K562 (cell line): ENCODE measurements around the gene DBF4B. TPM values are rescaled to one million over a fixed set of nuclear protein-coding genes. Genes with fewer than 3 reads are reported as not detected.

Experiments
- ATAC-seq: fragments of 200-7000 bp; cut with Tn5 transposase; 3 replicates; pipeline ENCODE4 v1.9.1; 2020; ENCODE audit warnings: moderate library complexity
- BruUV-seq: library from RNA; stranded (reverse); fragments of 400-500 nt; replicated peaks from 2 replicates; lab custom pipeline; 2021; lab: Mats Ljungman, UMichigan
- CTCF ChIA-PET: fragments of 300-600 bp; formaldehyde crosslinking; extraction: SDS; loops from one replicate; lab custom pipeline; 2021; ENCODE audit warnings: low intra/inter-chr PET ratio; lab: Yijun Ruan, JAX
- POLR2A ChIA-PET: fragments of 300-600, 350-650 bp; sonication (Branson Sonifier 250); formaldehyde crosslinking; extraction: SDS; loops from one replicate; lab custom pipeline; 2021; ENCODE audit warnings: antibody characterized with exemption, inconsistent platforms; lab: Yijun Ruan, JAX
- DNase-seq, 4 experiments: peaks; one replicate each; pipeline versions ENCODE4 v3.0.0 to v3.0.0-alpha.2; 2011 to 2018; ENCODE audit warnings: low spot score in 3 of 4, mixed read lengths in 3 of 4; ENCODE audit errors: extremely low read depth in 1 of 4
- FAIRE-seq: peaks from 2 replicates; lab custom pipeline; 2011; peaks lifted over from hg19 to GRCh38; lab: Jason Lieb, UNC
- H2AFZ ChIP-seq: 2 replicates; pipeline ENCODE4 v1.6.0; 2011; ENCODE audit warnings: low read depth, low read length, control low read depth, inconsistent platforms
- H3K27ac ChIP-seq: fragments of 200-600 bp; 3 replicates; pipeline ENCODE4 v1.8.0; 2011; ENCODE audit warnings: low read depth, mild to moderate bottlenecking, control low read depth, inconsistent platforms, low read length, moderate library complexity, mixed read lengths; ENCODE audit errors: extremely low read depth
- H3K27me3 ChIP-seq, 2 experiments: fragments of 300-600 bp in 1 of 2; 2 replicates in 1 of 2; 3 replicates in 1 of 2; pipeline versions ENCODE4 v1.6.0 to v1.8.0; 2011; ENCODE audit warnings: inconsistent platforms in 2 of 2, low read length in 2 of 2, mild to moderate bottlenecking in 1 of 2, mixed read lengths in 1 of 2, moderate library complexity in 1 of 2; ENCODE audit not compliant: control insufficient read depth in 2 of 2, insufficient read depth in 2 of 2
- H3K36me3 ChIP-seq: fragments of 300-600 bp; 3 replicates; pipeline ENCODE4 v1.8.0; 2011; ENCODE audit warnings: mild to moderate bottlenecking, low read length, inconsistent platforms; ENCODE audit not compliant: control insufficient read depth, insufficient read depth
- H3K4me1 ChIP-seq, 2 experiments: fragments of 200-600 bp in 1 of 2; replicated peaks in 1 of 2; 2 replicates in 1 of 2; 3 replicates in 1 of 2; pipeline versions ENCODE4 v1.5.1 to v1.8.0; 2011; ENCODE audit warnings: inconsistent platforms in 2 of 2, low read length in 2 of 2, mild to moderate bottlenecking in 1 of 2, mixed read lengths in 1 of 2, moderate library complexity in 1 of 2; ENCODE audit not compliant: control insufficient read depth in 2 of 2, insufficient read depth in 2 of 2
- H3K4me2 ChIP-seq: 2 replicates; pipeline ENCODE4 v1.6.1; 2011; ENCODE audit warnings: low read length, control low read depth, inconsistent platforms, mixed read lengths; ENCODE audit not compliant: insufficient read depth
- H3K4me3 ChIP-seq: fragments of 200-600 bp; sonication (generic), shearing (Covaris generic); 2 replicates; pipeline ENCODE4 v1.5.1; 2016; ENCODE audit warnings: control low read depth, inconsistent platforms
- H3K79me2 ChIP-seq: fragments of 200-600 bp; 3 replicates; pipeline ENCODE4 v1.8.0; 2011; ENCODE audit warnings: low read length, inconsistent platforms; ENCODE audit not compliant: control insufficient read depth, insufficient read depth
- H3K9ac ChIP-seq, 2 experiments: 2 replicates each; pipeline versions ENCODE4 v1.6.0 to v1.6.1; 2011; ENCODE audit warnings: low read depth in 2 of 2, low read length in 2 of 2, control low read depth in 1 of 2, inconsistent platforms in 1 of 2, mild to moderate bottlenecking in 1 of 2, mixed read lengths in 1 of 2; ENCODE audit not compliant: insufficient read depth in 1 of 2
- H3K9me1 ChIP-seq: one replicate; pipeline ENCODE4 v1.6.0; 2011; ENCODE audit warnings: inconsistent platforms, mild to moderate bottlenecking, low read length, moderate library complexity; ENCODE audit not compliant: control insufficient read depth, insufficient read depth
- H3K9me3 ChIP-seq: replicated peaks from 2 replicates; pipeline ENCODE4 v1.5.1; 2011; ENCODE audit warnings: low read depth, low read length, inconsistent platforms; ENCODE audit not compliant: control insufficient read depth, insufficient read depth
- H4K20me1 ChIP-seq: replicated peaks from 2 replicates; pipeline ENCODE4 v1.6.1; 2011; ENCODE audit warnings: low read length, inconsistent platforms, mixed read lengths; ENCODE audit not compliant: control insufficient read depth, insufficient read depth
- ELF1 ChIP-seq: fragments of 200-800 bp; sonication (Bioruptor generic); IDR thresholded peaks from 2 replicates; pipeline ENCODE4 v1.6.1; 2016; ENCODE audit warnings: missing genetic modification characterization, missing compliant biosample characterization
- ETS2 ChIP-seq: IDR thresholded peaks from 2 replicates; pipeline ENCODE4 v1.6.1; 2016; ENCODE audit warnings: borderline replicate concordance, missing genetic modification characterization, mild to moderate bottlenecking, moderate library complexity, missing compliant biosample characterization; ENCODE audit not compliant: poor library complexity, severe bottlenecking
- SRF ChIP-seq, 2 experiments: fragments of 250-450, 450-650 bp in 1 of 2; sonication (Bioruptor Pico) in 1 of 2; sonication (generic) in 1 of 2; formaldehyde crosslinking; IDR thresholded peaks; 2 replicates each; pipeline versions ENCODE4 v1.5.0 to v1.5.1; 2020 to 2022; ENCODE audit warnings: mild to moderate bottlenecking in 1 of 2, missing genetic modification reagents in 1 of 2
- U2AF1 ChIP-seq: fragments of 200-400 bp; formaldehyde crosslinking; optimal IDR thresholded peaks from 2 replicates; pipeline ENCODE3; 2017; ENCODE audit warnings: mild to moderate bottlenecking, low read depth, low read length, moderate library complexity
- XRCC3 ChIP-seq: fragments of 450-650 bp; IDR thresholded peaks from 2 replicates; pipeline ENCODE4 v1.6.1; 2017; ENCODE audit warnings: mild to moderate bottlenecking, moderate library complexity
- WGBS: fragments of 100-300 bp; shearing (Covaris generic); methylation state at CpG from one replicate; pipeline ENCODE4 v1.1.6; 2016; ENCODE audit warnings: low coverage, mixed read lengths; ENCODE audit not compliant: insufficient coverage; ENCODE audit errors: missing lambda C conversion rate; 5-methylcytosine and 5-hydroxymethylcytosine counted together
- in situ Hi-C: fragments of 300-500 bp; cut with MboI; formaldehyde crosslinking; loops from 4 replicates; pipeline ENCODE4 v1.15.0; 2018; ENCODE audit warnings: inconsistent platforms, mixed read lengths
- intact Hi-C: fragments of 100-400 bp; cut with micrococcal nuclease; formaldehyde crosslinking; loops from 2 replicates; pipeline ENCODE4 v1.14.2; 2022
- polyA plus RNA-seq, 8 experiments: library from polyadenylated mRNA; depleted of rRNA in 4 of 8; stranded (reverse) in 5 of 8; unstranded in 3 of 8; fragments of >200 nt; fragmentation: Nextera tagmentation in 2 of 8; fragmentation: Illumina TruSeq in 1 of 8; extraction: Ambion mirVana in 2 of 8; extraction: Trizol in 1 of 8; gene quantifications; 2 replicates each; pipeline versions ENCODE4 v1.2.1 to v1.2.3, GENCODE V29; 2011 to 2014; ENCODE audit warnings: inconsistent platforms in 1 of 8, missing spikeins in 1 of 8
- total RNA-seq, 7 experiments: library from RNA; depleted of rRNA in 6 of 7; stranded (reverse); fragments of >200 nt in 6 of 7; fragmentation: Illumina TruSeq in 2 of 7; extraction: Trizol in 2 of 7; gene quantifications; 2 replicates each; pipeline versions ENCODE4 v1.2.1 to v1.2.3, GENCODE V29; 2011 to 2021; ENCODE audit warnings: low replicate concordance in 1 of 7
- TF ChIP-seq, protein P1 (sequence below), 2 experiments: fragments of 450-650 bp; IDR thresholded peaks; 2 replicates each; pipeline ENCODE4 v1.6.1; 2016; ENCODE audit warnings: mild to moderate bottlenecking in 2 of 2, borderline replicate concordance in 1 of 2, low read depth in 1 of 2, moderate library complexity in 1 of 2

Gene DBF4B
- total and polyA plus RNA-seq, 9 of the 15 experiments (the other 6 are each of a cell fraction or from before 2014, with no cell fraction given): 2.5 to 26.9 (median 14.6) TPM

DNA sequence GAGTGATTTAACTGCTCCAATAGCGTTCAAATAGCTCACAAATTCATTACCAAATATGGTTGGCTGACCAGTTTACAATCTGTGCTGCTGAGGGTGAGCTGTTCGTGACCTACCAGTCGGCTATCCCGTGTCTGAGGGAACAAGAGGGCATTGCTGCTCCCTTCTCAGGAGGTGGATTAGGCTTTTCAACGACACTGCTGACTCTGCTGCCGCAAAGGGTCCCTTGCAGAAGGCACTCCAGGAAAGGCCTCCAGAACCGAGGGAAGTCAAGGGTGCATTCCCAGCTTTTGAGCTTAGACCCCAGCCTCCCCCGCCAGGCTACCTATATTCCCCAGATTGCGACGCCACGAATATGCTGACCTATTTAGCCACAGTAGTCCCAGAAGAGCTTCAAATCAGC lies 89.3 kb downstream of the DBF4B start:
- Histone ChIP-seq H3K36me3 (no peaks in the 10 kb centered on the region), H2AFZ (no peak overlapping the region), H4K20me1 (no peaks in the 10 kb centered on the region), H3K27ac (no peak overlapping the region), H3K9me3 (no peaks in the 10 kb centered on the region), H3K79me2 (no peaks in the 10 kb centered on the region), H3K4me3 (no peak overlapping the region), H3K4me1 (peaks cover 0 to 5% of the 10 kb centered on the region in 2 experiments; a peak in 4 of 5 replicates), H3K4me2 (no peak overlapping the region), H3K9me1 (no peaks in the 10 kb centered on the region), H3K27me3 (peaks cover 14 to 23% of the 10 kb centered on the region in 2 experiments; a peak in 4 of 5 replicates), H3K9ac (no peak overlapping the region)
- DNase-seq (peak in 1 of 4 experiments; percentile 5), ATAC-seq (no peak), FAIRE-seq (no peak)
- ChIA-PET CTCF (no interaction called here), POLR2A (interaction anchor here (0.7 to 1.5 kb wide), 5 partner anchors 15 to 126 kb away, joined by 3 to 7 read pairs (median 3); no protein-coding TSS in a partner anchor)
- TF ChIP-seq ETS2 (tag) (no peak), SRF (CRISPR knock-in tag; IDR thresholded peaks at IDR 0.05) (0 out of 4 replicates have a peak, but pooled peaks of 1 of the 2 experiments have one; percentile 46)
- intact Hi-C loops (no loop called here), in situ Hi-C loops (no loop called here)
- WGBS: 4% methylated on average over 11 of the region's 11 CpGs
- no TSS peak for BruUV-seq

DNA sequence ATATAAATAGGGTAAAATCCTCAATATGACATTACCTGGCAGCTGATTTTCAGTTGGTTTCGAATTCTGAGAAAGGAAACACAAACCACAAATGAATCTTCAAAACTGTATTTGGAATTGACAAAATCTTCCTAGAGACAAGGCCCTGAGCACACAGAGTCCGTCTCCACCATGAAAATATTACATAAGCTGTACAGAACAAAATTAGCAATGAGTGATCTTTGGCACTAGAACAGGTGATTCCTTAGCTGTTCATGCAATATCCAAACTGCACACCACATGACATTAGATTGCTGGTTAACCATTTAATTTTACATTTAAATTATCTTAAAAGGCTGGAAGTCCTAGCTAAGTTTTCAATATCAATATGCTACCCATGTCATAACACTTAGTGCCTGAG lies 89.9 kb downstream of the DBF4B start:
- no TSS peak for BruUV-seq
- no peak for DNase-seq
- in situ Hi-C loops: no loop called here
- Histone ChIP-seq H4K20me1 (no peaks in the 10 kb centered on the region), H3K79me2 (no peaks in the 10 kb centered on the region), H3K36me3 (no peaks in the 10 kb centered on the region), H3K4me2 (no peak overlapping the region), H3K9me1 (no peaks in the 10 kb centered on the region), H3K4me3 (no peak overlapping the region), H3K9ac (no peak overlapping the region), H3K9me3 (no peaks in the 10 kb centered on the region), H3K27me3 (peaks cover 14 to 23% of the 10 kb centered on the region in 2 experiments), H2AFZ (no peak overlapping the region), H3K4me1 (peaks cover 0 to 5% of the 10 kb centered on the region in 2 experiments; a peak in 4 of 5 replicates), H3K27ac (no peak overlapping the region)
- ChIA-PET CTCF (no interaction called here), POLR2A (interaction anchor here (0.9 to 1.5 kb wide), 4 partner anchors 15 to 27 kb away, joined by 3 to 7 read pairs (median 3); no protein-coding TSS in a partner anchor)
- WGBS: 2% methylated on average over 2 of the region's 2 CpGs
- intact Hi-C loops: no loop called here
- FAIRE-seq: no peak
- ATAC-seq: no peak
- TF ChIP-seq, protein P1, sequence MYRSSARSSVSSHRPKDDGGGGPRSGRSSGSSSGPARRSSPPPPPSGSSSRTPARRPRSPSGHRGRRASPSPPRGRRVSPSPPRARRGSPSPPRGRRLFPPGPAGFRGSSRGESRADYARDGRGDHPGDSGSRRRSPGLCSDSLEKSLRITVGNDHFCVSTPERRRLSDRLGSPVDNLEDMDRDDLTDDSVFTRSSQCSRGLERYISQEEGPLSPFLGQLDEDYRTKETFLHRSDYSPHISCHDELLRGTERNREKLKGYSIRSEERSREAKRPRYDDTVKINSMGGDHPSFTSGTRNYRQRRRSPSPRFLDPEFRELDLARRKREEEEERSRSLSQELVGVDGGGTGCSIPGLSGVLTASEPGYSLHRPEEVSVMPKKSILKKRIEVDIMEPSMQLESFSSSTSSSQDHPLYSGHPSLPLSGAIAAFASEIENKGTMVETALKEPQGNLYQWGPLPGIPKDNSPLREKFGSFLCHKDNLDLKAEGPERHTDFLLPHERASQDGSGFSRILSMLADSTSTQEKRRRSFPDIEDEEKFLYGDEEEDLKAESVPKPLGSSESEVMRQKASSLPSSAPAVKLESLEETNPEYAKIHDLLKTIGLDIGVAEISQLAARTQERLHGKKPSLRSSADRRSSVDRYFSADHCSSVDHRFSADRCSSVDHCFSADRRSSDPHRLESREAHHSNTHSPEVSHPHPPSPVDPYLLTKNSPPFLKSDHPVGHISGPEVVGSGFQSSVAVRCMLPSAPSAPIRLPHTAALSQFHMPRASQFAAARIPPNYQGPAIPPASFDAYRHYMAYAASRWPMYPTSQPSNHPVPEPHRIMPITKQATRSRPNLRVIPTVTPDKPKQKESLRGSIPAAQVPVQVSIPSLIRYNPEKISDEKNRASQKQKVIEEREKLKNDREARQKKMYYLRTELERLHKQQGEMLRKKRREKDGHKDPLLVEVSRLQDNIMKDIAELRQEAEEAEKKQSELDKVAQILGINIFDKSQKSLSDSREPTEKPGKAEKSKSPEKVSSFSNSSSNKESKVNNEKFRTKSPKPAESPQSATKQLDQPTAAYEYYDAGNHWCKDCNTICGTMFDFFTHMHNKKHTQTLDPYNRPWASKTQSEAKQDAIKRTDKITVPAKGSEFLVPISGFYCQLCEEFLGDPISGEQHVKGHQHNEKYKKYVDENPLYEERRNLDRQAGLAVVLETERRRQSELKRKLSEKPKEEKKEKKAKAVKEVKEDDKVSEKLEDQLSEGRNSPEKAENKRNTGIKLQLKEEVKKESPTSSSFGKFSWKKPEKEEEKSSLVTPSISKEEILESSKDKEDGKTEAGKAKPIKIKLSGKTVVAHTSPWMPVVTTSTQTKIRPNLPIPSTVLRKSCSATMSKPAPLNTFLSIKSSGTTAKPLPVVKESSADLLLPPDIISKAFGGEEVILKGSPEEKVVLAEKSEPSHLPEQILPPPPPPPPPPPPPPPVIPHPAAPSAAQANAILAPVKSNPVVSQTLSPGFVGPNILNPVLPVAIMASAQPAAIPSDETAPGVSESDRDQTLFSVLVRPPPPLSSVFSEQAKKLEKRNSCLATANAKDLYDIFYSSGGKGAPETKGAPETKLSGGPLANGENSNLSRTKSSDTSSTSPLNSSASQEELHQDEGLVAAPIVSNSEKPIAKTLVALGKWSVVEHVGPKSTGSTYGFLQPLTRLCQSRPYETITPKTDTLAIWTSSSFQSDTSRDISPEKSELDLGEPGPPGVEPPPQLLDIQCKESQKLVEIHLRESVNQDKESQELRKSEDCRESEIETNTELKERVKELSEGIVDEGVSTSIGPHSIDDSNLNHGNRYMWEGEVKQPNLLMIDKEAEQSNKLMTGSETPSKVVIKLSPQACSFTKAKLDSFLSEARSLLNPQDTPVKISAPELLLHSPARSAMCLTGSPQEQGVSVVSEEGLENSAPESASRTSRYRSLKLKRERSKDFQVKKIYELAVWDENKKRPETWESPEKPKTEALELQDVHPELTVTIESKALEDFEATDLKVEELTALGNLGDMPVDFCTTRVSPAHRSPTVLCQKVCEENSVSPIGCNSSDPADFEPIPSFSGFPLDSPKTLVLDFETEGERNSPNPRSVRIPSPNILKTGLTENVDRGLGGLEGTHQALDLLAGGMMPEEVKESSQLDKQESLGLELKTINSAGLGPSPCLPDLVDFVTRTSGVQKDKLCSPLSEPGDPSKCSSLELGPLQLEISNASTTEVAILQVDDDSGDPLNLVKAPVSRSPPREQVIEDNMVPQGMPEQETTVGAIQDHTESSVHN (IDR thresholded peaks at IDR 0.05; ENCODE audit: borderline replicate concordance in 1 of 2, low read depth in 1 of 2): no peak
- TF ChIP-seq XRCC3: no peak
- TF ChIP-seq ELF1 (tag): no peak
- TF ChIP-seq U2AF1: no peak
